A549 (cell line): ENCODE results near the gene SHISA8.

Experiments
- MAFK ChIP-seq: fragments of 450-650 bp; IDR thresholded peaks from 2 replicates; pipeline ENCODE4 v1.6.1; 2014; ENCODE audit not compliant: partially characterized antibody
- PHF8 ChIP-seq: fragments of 200-600 bp; sonication (generic); IDR thresholded peaks from 2 replicates; pipeline ENCODE4 v1.6.1; 2016; ENCODE audit warnings: low read depth, mild to moderate bottlenecking, antibody characterized with exemption, moderate library complexity, borderline replicate concordance
- TF ChIP-seq, protein P1 (sequence below): fragments of >200 bp; sonication (Bioruptor Twin); formaldehyde crosslinking; IDR thresholded peaks from 3 replicates; pipeline ENCODE4 v1.5.1; 2016

GRCh38 chr22:41888627-41889200, 26.2 kb downstream of the SHISA8 start:
- TF ChIP-seq PHF8: no peak
- no peak for TF ChIP-seq MAFK
- TF ChIP-seq, protein P1, sequence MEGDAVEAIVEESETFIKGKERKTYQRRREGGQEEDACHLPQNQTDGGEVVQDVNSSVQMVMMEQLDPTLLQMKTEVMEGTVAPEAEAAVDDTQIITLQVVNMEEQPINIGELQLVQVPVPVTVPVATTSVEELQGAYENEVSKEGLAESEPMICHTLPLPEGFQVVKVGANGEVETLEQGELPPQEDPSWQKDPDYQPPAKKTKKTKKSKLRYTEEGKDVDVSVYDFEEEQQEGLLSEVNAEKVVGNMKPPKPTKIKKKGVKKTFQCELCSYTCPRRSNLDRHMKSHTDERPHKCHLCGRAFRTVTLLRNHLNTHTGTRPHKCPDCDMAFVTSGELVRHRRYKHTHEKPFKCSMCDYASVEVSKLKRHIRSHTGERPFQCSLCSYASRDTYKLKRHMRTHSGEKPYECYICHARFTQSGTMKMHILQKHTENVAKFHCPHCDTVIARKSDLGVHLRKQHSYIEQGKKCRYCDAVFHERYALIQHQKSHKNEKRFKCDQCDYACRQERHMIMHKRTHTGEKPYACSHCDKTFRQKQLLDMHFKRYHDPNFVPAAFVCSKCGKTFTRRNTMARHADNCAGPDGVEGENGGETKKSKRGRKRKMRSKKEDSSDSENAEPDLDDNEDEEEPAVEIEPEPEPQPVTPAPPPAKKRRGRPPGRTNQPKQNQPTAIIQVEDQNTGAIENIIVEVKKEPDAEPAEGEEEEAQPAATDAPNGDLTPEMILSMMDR: no peak
